ENCODE measurements around the gene TBC1D10A.

Gene TBC1D10A

DNA sequence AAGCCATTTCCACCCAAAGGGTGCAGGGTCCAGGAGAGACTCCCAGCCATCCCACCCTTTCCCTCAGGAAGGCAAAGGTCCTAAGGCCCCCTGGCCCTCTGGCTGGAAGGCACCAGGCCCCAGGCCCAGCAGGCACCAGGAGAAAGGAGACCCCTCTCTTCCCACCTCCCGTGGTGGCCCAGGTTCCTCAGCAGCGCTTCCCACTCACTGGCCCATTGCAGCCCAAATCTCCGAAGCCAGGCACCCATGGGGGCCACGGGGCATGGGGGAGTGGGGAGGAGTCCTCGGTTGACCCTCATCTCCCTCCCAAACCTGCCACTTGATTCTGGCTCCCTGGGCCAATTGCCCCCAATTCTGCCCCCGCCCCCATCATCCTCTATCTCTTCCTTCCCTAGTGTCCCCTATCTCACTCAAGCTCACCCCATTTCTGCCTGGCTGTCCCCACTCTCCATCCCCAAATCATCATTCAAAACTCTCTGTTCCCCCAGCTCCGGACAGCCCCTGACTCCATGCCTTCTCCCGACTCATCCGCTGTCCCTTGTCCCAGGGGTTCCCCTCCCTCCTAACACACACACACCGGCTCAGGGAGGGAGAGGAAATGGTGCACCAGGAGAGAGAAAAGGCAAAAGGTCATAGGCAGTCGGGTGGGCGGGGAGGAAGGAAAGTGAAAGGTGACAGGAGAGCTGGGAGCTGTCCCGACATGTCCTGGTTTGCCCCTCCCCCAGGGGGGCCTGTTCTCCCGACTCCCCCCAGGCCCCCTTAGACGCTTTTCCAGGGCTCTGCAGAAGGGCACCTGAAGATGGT is 81.4 kb downstream of the TBC1D10A start:
- DNase-seq: no peak
- in situ Hi-C loops (cut with HindIII; ENCODE audit: low pct_ligation_motif_present, low pct_unique_long_range_greater_than_20kb, low sequenced_read_pairs): no loop called here

DNA sequence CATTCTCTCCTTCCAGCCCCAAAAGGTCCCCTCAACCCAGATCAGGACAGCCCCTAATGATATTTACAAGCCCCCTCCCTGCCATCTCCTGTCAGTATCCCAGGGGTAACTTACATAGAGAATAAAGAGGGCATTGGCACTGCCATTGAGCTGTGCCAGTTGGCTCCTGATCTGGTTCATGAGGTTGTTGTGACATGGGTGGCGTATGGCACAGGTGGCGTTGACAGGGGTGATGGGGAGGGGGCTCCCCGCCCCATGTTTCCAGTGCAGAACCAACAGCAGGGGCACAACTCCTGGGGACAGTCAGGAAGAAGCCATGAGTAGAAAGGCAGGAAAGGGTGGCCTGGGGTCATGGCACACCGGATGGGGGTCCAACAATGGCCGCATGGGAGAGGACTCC is 82.1 kb downstream of the TBC1D10A start:
- DNase-seq: no peak
- in situ Hi-C loops (cut with HindIII; ENCODE audit: low pct_ligation_motif_present, low pct_unique_long_range_greater_than_20kb, low sequenced_read_pairs): no loop called here

DNA sequence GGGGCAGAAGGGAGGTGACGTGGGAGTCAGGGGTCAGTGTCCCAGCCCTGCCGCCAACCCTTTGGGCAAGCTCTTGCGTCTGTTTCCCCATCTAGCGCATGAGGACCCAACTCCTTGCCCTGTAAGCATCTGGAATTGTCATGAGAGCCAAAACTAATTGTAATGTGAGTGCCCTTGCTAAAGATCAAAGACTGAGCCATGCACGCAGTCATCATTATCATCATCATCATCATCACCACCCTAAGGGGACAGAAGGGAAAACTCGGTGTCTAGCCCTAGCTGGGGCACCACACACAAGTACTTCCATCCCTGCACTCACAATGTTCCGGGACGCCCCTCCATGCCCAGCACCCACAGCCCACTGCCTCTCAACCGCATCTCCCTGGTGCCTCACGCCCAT is 82.7 kb downstream of the TBC1D10A start:
- no peak for DNase-seq
- in situ Hi-C loops (cut with HindIII; ENCODE audit: low pct_ligation_motif_present, low pct_unique_long_range_greater_than_20kb, low sequenced_read_pairs): no loop called here

DNA sequence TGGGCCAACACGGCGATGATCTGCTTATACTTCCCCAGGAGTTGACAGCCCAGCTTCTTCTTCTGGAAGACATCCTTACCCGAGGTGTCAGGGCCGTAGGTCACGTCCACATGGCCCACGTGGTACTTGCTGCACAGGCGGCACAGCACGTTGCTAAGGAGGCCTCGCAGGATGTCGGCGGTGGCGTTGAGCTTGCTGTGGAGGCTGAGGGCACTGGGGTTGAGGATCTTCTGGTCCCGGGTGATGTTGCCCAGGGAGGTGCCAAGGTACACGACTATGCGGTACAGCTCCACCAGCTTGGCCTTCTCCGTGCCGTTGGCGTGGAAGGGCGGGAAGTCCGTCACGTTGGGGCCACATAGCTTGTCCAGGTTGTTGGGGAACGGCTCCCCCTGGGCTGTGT is 83.1 kb downstream of the TBC1D10A start:
- in situ Hi-C loops (cut with HindIII; ENCODE audit: low pct_ligation_motif_present, low pct_unique_long_range_greater_than_20kb, low sequenced_read_pairs): no loop called here
- no peak for DNase-seq

All from ACHN (cell line).